Keratinocyte (primary cell): ENCODE measurements around the gene CACNA1C.

Experiments
- CTCF ChIP-seq, 3 experiments: IDR thresholded peaks in 1 of 3; conservative IDR thresholded peaks in 1 of 3; optimal IDR thresholded peaks in 1 of 3; 2 replicates in 2 of 3; 3 replicates in 1 of 3; pipeline versions ENCODE3 to v1.5.1; 2011; ENCODE audit warnings: low read length in 3 of 3, mild to moderate bottlenecking in 3 of 3, moderate library complexity in 2 of 3, control low read depth in 1 of 3, inconsistent platforms in 1 of 3; ENCODE audit not compliant: insufficient read depth in 2 of 3; ENCODE audit errors: extremely low read depth in 1 of 3
- EZH2 ChIP-seq: IDR thresholded peaks from one replicate; pipeline ENCODE4 v1.6.1; 2012; ENCODE audit warnings: inconsistent platforms, mild to moderate bottlenecking, low read length, moderate library complexity

- TF ChIP-seq CTCF (optimal IDR thresholded peaks at IDR 0.05 in 1 of 3, IDR thresholded peaks at IDR 0.05 in 1 of 3, conservative IDR thresholded peaks at IDR 0.05 in 1 of 3; ENCODE audit: extremely low read depth in 1 of 3, insufficient read depth in 2 of 3, low read length in 3 of 3), result no peak
- no peak for TF ChIP-seq EZH2
These were observed 141.3 kb downstream of the CACNA1C start for GRCh38 chr12:2194060-2194459.
